ENCODE data around the gene SLC6A8.

- TF ChIP-seq CTCF (conservative IDR thresholded peaks at IDR 0.05; ENCODE audit: low read depth, low read length) (no peak), FOS (IDR thresholded peaks at IDR 0.05; ENCODE audit: low read depth, low read length) (no peak), POLR2A (IDR thresholded peaks at IDR 0.05; ENCODE audit: low read depth, low read length) (no peak), RAD21 (IDR thresholded peaks at IDR 0.05; ENCODE audit: low read length) (no peak), RFX5 (IDR thresholded peaks at IDR 0.05; ENCODE audit: low read depth, low read length) (no peak), CEBPB (IDR thresholded peaks at IDR 0.05; ENCODE audit: low read depth, low read length) (no peak)
Measured at GRCh38 chrX:153659268-153659667, 28.5 kb upstream of the SLC6A8 start.
